A549 treated with Hydrocortisone at 1 μM for 4 hours (cell line): ENCODE data around the gene PHKG1. TPM values are rescaled to one million over a fixed set of nuclear protein-coding genes. Genes with fewer than 3 reads are reported as not detected.

Source experiments
- total RNA-seq: library from RNA; stranded (reverse); fragments of 200-300 nt; extraction: Qiagen RNA extraction; gene quantifications from 5 replicates; pipeline ENCODE4 v1.2.3, GENCODE V29; 2022

The PHKG1 gene
- total RNA-seq = 0.35 to 0.60 TPM (median 0.48 TPM) in 5 replicates

DNA sequence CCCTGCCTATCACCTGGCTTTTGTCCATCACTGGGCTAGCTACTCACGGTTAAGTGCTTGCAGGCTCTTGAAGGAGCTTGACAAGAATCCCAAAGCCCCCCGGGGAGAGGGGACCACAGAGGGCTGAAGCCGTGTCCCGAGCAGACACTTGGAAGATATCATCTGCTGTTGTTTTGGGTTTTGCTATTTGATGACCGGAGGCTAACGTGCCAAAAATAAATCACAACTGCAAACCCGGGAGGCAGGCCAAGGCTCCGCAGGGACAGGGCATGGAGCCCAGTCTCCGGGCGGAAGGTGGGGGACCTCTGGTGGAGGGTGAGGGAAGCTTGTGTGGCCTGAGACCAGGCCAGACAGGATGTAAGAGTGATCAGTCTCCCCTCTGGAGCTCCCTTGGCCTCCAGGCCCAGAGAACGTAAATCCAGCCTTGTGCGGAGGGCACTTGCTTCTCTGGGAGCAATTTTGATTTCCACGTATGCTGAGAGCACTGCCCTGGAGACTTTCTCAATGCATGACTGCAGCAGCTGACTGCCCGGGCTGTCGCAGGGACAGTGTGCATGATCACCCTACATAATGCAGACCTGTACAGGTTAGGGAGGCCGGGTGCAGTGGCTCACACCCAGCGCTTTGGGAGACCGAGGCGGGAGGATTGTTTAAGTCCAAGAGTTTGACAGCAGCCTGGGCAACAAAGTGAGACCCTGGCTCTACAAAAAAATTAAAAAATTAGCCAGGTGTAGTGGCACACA, at the start of gene PHKG1:
Gene PHKG1, minus strand, starts transcription at position 164 of the 743 bp plus-strand sequence. CDS start 4,011 bp downstream, outside the sequence.

DNA sequence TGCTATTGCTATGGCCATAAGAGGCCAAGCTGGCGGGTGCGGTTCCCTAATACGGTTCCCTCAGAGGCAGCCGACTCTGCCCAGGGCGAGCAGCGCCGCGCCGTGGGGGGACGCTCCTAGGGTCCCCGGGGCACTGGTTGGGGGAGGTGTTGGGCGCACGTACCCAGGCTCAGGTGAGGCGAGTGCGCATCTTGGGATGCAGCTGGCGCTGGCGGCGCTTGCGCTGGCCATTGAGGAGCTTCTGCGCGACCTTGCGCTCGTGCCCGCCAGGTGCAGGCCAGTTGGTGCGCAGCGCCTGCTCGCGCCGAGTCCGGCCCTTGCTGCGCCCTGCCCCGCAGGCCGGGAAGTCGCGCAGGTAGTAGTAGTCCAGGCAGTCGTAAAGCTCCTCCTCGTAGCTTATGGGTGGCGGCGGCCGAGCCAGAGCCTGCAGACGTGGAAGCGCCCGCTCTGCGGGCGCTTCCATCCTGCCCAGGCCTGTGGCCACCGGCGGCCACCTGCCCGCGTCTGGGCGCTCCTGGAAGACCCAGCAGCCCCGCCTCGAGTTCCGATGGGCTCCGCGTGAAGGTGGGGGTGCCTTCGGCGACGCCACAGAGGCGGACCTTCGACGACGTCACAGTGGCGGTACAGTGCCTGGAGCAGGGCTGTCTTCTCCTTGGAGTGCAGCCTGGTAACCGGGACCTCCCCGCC, 23.2 kb upstream of the PHKG1 start, which contains the start of gene NUPR2:
Gene NUPR2, minus strand, starts transcription at position 566 of the 687 bp plus-strand sequence. Its CDS starts 103 bp downstream, at position 463.

DNA sequence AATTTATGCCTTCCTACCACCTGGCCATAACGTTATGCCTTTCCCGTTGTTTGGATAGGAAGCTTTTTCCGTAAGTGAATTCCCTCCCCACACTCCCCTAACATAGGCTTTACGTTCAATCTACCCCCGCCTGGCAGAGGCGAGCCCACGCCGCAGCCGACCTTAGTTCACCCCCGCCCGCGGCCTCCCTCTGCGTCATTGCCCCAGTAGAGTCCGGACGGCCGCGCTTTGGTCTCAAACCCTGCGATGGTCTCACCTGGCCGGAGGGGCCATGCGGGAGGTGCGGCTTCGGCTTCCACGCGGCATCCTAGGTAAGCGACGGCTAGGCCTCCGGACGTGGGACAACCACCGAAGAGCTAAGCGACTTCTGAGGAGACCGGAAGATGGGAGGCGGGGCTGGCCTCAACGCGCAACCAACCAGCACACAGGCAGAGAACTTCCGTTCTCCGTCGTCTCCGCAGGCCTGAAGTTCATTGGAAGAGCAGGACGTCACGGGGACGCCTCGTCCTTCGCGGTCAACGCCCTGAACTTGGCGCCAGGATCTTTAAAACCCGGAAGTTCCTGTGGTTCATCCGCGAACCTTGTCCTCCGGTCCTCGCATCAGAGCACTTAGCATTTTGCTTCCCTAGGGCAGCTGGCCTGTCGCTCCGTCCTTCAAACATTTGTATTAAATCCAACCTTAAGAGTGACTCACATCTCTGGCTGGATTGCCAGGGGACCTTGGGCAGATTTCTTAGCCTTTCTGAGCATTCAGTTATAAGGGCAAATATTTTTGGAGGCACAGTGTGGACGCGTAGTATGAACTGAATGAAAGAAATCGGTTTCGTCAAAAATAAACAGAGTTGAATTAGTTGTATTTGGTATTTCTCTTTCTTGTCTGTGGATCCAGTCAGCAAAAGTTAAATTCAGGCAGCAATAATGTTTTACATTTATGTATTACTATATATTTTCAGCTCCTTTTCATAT, 13.6 kb upstream of the PHKG1 start, which contains the start of gene CHCHD2:
Gene CHCHD2, minus strand, starts transcription at position 369 of the 966 bp plus-strand sequence. Its CDS starts 63 bp downstream, at position 306.

DNA sequence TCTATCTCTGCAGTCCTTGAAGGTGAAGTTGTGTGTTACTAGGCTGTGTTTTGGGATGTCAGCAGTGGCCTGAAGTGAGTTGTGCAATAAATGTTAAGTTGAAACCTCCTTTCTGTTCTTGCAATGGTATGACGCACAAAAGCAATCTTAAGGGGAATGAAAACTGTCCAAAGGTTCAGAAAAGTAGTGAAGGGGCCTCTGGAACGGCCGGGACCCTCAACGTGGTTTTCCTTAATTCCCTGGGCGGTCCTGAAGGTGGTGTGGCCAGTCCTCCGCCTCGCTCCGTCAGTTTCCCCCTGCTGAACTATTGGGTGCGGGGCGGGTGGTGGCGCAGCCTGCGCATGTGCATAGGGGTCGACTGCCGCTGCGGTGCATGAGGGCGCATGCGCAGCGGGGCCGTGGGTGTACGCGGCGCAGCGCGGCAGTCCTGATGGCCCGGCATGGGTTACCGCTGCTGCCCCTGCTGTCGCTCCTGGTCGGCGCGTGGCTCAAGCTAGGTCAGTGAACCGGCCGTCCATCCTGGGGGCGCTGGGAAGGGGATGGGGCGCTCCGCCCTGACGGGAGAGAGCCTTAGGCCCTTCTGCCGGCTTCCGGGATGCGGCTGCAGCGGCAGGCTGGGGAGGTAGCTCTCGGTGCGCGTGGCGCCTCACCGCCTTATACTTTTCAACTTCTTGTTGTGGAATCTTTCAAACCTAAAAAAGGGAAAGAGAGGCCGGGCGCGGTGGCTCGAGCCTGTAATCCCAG, 28.7 kb downstream of the PHKG1 start, which contains the start of gene SUMF2:
Gene SUMF2, plus strand, starts transcription at position 405 of the 744 bp plus-strand sequence. Its CDS starts 26 bp downstream, at position 431.

DNA sequence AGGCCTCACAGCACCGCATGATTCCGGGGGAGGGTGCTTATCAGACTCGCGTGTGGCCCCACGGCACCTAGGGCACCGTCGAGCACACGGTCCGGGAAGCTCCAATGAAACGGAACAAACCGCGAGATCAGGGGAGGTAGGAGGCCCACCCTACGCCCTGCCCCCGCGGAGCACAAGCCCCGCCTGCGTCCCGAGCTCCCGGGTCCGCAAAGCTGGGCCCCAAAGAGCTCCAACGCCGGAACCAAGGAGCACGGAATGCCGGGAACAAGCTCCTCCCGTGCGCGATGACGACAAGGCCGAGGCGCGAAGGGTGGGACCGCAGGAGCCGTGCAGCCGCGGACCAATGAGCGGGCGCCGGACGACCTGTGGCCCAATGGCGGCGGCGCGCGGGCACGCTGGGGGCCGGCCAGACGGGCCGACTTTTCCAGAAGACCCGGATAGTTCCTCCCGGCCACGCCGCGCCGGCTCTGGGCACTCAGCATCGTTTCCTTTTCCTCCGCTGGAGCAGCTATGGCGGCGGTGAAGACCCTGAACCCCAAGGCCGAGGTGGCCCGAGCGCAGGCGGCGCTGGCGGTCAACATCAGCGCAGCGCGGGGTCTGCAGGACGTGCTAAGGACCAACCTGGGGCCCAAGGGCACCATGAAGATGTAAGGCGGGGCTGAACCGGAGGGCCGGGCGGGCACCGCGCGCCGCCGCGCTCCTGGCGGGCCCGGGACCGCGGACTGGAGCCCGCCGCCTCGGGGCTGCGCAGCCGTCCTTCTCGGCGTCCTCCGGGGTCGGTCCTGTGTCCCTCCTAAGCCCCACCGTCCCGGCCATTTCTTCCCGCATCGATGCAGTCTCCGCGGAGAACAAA, 41.2 kb downstream of the PHKG1 start, which contains the start of the genes CCT6A and PSPH:
Gene CCT6A, plus strand, starts transcription at position 427 of the 853 bp plus-strand sequence. Its CDS starts 84 bp downstream, at position 511.
Gene PSPH, minus strand, starts transcription at position 106 of the 853 bp plus-strand sequence. CDS start 30,232 bp downstream, outside the sequence.

Other genes with a start within 250 kb of the PHKG1 start
- gene SEPTIN14, start 230.2 kb downstream of the PHKG1 start, total RNA-seq = not detected in 5 replicates
- gene ZNF713, start 205.5 kb downstream of the PHKG1 start, total RNA-seq = 0.56 to 1.1 TPM (median 0.70 TPM) in 5 replicates
- 24.8 to 31.1 TPM (median 29.2 TPM) in 5 replicates for gene MRPS17, start 141.1 kb downstream of the PHKG1 start, total RNA-seq
- 43.7 to 52.1 TPM (median 50.9 TPM) in 5 replicates for gene NIPSNAP2, start 128.4 kb downstream of the PHKG1 start, total RNA-seq
- gene PSPH, start 41.5 kb downstream of the PHKG1 start, total RNA-seq = 21.2 to 30.1 TPM (median 22.7 TPM) in 5 replicates
- 258 to 286 TPM (median 278 TPM) in 5 replicates for gene CCT6A, start 41.2 kb downstream of the PHKG1 start, total RNA-seq
- 110 to 136 TPM (median 111 TPM) in 5 replicates for gene SUMF2, start 28.7 kb downstream of the PHKG1 start, total RNA-seq
- gene CHCHD2, start 13.5 kb upstream of the PHKG1 start, total RNA-seq = 510 to 759 TPM (median 703 TPM) in 5 replicates
- not detected in 5 replicates for gene NUPR2, start 23.5 kb upstream of the PHKG1 start, total RNA-seq